ENCODE data around the gene RGS6. TPM values are rescaled to one million over a fixed set of nuclear protein-coding genes. Genes with fewer than 3 reads are reported as not detected.

The RGS6 gene
- total RNA-seq, 1 donor from 2014 or later, result 7.6 TPM

GRCh38 chr14:72154645-72155378, 222.6 kb downstream of the RGS6 start:
- no peak for DNase-seq (ENCODE audit: low spot score)

- no peak for DNase-seq (ENCODE audit: low spot score)
Observed at GRCh38 chr14:72155379-72155993, 223.3 kb downstream of the RGS6 start.

GRCh38 chr14:72164420-72165228, 232.4 kb downstream of the RGS6 start:
- DNase-seq (ENCODE audit: low spot score), result no peak

- DNase-seq (ENCODE audit: low spot score), result no peak
Observed at GRCh38 chr14:72165229-72165698, 233.0 kb downstream of the RGS6 start.

GRCh38 chr14:72169521-72169920, 237.3 kb downstream of the RGS6 start:
- no peak for DNase-seq (ENCODE audit: low spot score)

- no peak for DNase-seq (ENCODE audit: low spot score)
Observed at GRCh38 chr14:72172049-72172448, 239.8 kb downstream of the RGS6 start.

GRCh38 chr14:72172597-72172996, 240.4 kb downstream of the RGS6 start:
- DNase-seq (ENCODE audit: low spot score), result no peak

DNA sequence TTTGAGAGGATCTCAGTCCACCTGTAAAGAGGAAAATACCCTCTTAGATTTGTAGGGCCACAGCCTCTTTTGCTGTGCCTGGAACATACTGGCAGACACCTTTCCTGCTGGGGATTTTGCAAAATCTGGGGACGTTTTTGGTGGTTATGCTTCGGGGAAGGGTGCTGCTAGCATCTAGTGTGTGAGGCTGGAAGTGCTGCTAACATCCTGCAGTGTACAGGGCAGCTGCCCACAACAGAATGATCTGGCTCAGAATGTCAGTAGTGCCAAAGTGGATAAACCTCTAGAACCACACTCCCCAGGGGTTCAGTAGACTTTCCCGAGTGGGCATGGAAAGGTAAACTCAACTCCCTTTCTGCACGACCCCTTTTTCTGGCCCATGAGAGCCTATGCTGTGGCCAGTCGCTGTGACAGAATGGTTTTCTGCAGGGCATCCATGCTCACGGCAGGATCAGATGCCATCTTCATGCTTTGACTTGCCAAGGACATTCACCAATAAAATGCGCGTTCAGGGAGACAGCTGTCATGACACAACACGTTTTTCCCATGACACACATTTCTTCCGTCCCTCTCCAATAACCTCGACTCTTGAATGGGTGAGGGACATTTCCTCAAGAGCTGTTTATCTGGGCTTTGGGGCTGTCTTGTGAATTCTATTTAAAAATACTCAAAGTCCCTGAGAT, 240.9 kb downstream of the RGS6 start:
- DNase-seq (ENCODE audit: low spot score), result no peak

- no peak for DNase-seq (ENCODE audit: low spot score)
Observed at GRCh38 chr14:72177251-72177650, 245.0 kb downstream of the RGS6 start.

DNA sequence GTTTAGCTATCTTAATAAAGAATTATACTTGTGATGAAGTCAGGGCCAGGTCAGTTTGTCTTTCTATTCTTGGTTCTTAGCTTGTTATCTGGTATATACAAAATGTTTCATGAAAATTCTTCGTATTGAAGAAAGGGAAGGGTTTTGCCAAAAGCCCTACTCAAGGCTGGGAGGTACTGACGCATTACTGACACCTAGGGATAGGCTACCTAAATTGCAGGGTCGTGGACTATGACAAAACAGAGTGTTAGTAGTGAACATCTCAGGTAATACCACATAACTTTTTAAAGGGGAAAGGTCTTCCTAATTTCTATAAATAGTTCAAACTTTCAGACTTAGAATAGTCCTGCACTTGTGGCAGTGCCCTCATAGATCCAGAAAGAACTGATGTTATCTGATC, 246.3 kb downstream of the RGS6 start:
- no peak for DNase-seq (ENCODE audit: low spot score)

DNA sequence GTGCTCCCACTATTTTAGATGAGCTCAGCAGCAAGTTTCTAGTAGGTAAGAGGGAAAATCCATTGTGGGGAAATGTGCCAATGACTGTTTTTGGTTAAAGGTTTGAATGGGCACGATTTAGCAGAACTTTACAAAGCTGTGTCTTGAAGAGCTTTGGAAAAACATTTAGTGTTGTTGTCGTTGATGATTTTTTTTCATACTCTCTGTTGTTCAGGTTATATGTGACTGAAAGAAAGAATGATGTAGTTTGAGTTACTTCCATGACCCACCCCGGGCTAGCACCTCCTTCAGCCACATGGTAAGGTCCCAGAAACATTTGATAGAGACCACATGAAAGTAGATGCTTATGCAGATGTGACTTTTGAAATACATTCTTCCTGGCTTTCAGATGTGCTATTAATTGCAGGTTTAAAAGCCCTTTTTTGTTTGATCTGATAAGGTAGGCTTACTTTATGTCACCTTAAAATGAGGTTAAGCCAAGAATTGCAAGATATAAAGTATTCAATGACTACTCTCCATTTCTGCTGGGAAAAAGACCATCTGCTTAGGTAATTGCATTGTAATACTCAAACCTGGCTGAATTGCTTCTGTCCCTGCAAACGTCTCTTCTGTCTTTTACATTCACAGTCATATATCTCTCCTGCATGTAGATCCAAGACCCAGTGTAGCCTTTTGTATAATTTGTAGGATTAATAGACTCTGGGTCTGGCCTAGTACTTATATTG, 250.6 kb downstream of the RGS6 start:
- DNase-seq (ENCODE audit: low spot score), result no peak

DNA sequence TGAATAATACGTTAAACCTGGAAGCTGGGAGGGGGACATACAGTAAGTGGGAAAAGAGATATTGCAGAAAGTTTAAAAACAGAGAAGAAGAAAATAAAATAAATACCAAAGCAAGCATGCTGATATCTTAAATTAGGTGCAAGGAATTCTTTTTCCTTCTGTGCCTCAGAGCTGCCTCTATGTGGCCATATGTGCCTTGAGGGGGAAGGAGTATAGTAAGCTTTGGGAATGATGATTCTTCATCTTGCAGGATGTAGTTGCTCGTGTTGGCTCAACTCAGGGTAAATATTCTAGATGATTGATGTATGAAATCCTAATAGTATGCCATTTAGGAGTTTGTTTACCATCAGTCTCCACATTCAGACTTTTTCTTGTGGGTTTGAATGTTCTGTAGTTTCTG, 251.4 kb downstream of the RGS6 start:
- no peak for DNase-seq (ENCODE audit: low spot score)

- no peak for DNase-seq (ENCODE audit: low spot score)
Observed at GRCh38 chr14:72186523-72186922, 254.3 kb downstream of the RGS6 start.

DNA sequence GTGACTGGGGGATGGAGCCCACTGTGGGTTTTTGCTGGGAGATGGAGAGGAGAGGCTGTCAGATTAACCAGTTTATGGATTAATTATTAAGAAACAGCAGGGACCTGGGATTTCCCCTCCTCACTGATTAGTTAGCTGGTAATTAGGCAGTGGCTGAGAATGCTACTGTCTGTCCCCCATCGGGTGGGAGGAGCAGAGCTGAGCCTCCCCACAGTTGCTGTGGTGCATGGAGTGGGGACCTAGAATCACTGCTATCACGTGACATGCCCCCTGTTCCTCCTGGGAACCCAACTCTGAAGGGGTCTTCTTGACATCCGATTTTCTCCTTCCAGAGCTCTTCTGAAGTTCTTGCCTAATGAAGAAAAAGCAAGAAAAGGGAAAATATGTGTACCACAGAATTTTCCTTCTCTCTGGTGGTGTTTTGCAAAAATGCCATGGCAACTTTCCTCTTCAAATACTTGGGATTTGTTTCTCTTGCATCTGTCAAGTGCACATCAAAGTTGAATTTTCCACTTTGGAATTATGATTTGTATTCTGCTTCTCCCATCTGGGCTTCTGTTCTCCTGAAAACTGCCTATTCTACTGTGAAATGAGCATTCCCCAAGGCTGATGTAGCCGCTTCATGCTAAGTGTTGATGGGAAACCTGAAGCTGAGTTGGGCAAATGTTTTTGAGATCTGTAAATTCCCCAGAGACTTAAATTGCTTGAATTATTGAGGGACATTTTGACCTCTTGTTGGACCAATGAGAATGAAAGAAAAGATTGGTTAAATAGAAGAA, 264.2 kb downstream of the RGS6 start:
- DNase-seq (ENCODE audit: low spot score), result no peak

- DNase-seq (ENCODE audit: low spot score), result no peak
Observed at GRCh38 chr14:72201645-72202044, 269.4 kb downstream of the RGS6 start.

- no peak for DNase-seq (ENCODE audit: low spot score)
Observed at GRCh38 chr14:72213424-72213823, 281.2 kb downstream of the RGS6 start.

DNA sequence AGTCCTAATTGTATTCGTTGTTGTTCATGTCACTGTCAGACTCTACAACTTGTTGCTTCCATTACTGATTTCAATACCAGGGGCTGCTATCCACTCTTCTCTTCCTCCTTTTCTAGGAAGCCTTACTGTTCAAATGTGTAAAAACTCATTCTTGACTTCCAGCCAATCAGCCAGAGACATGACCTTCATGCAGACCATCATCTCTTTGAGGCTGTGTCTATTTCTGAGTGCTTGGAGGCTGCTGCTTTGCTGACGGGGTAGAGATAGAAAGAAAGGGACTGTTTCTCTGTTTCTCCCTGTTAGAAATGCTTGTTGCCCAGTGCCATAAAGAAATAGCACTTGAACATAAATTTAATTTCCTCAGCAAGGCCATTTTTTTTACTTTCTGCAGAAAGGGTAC, 282.9 kb downstream of the RGS6 start:
- DNase-seq (ENCODE audit: low spot score), result no peak

GRCh38 chr14:72217135-72217534, 284.9 kb downstream of the RGS6 start:
- no peak for DNase-seq (ENCODE audit: low spot score)

GRCh38 chr14:72222046-72222445, 289.8 kb downstream of the RGS6 start:
- no peak for DNase-seq (ENCODE audit: low spot score)

DNA sequence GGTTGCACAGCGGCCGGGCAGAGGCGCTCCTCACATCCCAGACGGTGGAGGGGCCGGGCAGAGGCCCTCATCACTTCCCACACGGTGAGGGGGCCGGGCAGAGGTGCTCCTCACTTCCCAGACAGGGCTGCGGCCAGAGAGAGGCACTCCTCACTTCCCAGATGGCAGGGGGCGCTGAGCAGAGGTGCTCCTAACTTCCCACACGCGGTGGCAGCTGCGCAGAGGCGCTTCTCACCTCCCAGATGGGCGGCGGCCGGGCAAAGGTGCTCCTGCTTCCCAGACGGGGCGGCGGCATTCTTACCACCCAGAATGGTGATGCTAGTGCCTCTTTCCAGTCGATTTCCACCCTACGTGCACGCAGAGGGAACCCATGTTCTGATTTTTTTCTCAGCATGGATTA, 304.4 kb downstream of the RGS6 start:
- DNase-seq (ENCODE audit: low spot score), result no peak
